Measurements from ENCODE around the gene FHAD1.

FHAD1 gene

DNA sequence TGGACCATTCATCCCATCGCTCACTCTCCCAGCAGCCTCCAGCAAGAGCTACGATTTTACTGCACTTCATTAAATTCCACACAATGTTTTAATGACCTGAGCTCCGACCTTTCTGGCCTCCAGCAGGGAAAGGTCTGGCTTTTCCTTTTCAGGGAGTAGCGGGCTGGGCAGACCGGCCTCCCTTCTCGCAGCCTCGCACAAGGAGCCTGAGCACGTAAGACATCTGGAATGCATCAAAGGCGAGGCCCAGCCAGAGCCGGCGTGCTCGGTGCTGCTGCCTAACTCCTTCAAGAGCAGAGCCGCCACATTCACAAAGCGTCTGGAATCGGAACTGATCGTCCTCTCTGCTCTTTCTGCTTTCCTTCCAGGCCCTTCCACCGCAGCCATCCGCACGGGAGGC is 32.5 kb upstream of the FHAD1 start:
- TF ChIP-seq ISL1 (CRISPR knock-in tag; IDR thresholded peaks at IDR 0.05) (no peak), PPARA (CRISPR knock-in tag; IDR thresholded peaks at IDR 0.05; ENCODE audit: borderline replicate concordance) (no peak), TOX (CRISPR knock-in tag; IDR thresholded peaks at IDR 0.05; ENCODE audit: borderline replicate concordance) (no peak), OSR1 (CRISPR knock-in tag; IDR thresholded peaks at IDR 0.05) (no peak)
- ATAC-seq: peak; percentile 25; the same call in 1 of the 3 replicates

DNA sequence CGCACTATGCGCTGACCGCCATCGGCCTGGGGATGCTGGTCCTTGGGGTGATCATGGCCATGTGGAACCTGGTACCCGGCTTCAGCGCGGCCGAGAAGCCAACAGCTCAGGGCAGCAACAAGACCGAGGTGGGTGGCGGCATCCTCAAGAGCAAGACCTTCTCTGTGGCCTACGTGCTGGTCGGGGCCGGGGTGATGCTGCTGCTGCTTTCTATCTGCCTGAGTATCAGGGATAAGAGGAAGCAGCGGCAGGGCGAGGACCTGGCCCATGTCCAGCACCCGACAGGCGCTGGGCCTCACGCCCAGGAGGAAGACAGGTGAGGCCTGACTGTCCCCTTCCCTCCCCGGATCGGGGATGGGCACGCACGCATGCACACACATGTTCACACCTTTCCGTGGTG is 31.9 kb upstream of the FHAD1 start:
- TF ChIP-seq, protein P1, sequence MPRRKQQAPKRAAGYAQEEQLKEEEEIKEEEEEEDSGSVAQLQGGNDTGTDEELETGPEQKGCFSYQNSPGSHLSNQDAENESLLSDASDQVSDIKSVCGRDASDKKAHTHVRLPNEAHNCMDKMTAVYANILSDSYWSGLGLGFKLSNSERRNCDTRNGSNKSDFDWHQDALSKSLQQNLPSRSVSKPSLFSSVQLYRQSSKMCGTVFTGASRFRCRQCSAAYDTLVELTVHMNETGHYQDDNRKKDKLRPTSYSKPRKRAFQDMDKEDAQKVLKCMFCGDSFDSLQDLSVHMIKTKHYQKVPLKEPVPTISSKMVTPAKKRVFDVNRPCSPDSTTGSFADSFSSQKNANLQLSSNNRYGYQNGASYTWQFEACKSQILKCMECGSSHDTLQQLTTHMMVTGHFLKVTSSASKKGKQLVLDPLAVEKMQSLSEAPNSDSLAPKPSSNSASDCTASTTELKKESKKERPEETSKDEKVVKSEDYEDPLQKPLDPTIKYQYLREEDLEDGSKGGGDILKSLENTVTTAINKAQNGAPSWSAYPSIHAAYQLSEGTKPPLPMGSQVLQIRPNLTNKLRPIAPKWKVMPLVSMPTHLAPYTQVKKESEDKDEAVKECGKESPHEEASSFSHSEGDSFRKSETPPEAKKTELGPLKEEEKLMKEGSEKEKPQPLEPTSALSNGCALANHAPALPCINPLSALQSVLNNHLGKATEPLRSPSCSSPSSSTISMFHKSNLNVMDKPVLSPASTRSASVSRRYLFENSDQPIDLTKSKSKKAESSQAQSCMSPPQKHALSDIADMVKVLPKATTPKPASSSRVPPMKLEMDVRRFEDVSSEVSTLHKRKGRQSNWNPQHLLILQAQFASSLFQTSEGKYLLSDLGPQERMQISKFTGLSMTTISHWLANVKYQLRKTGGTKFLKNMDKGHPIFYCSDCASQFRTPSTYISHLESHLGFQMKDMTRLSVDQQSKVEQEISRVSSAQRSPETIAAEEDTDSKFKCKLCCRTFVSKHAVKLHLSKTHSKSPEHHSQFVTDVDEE (CRISPR knock-in tag; IDR thresholded peaks at IDR 0.05): no peak
- no peak for TF ChIP-seq GLIS3 (CRISPR knock-in tag; IDR thresholded peaks at IDR 0.05)
- no peak for TF ChIP-seq ARNTL (CRISPR knock-in tag; IDR thresholded peaks at IDR 0.05; ENCODE audit: borderline replicate concordance, low read depth)
- TF ChIP-seq, protein P2, sequence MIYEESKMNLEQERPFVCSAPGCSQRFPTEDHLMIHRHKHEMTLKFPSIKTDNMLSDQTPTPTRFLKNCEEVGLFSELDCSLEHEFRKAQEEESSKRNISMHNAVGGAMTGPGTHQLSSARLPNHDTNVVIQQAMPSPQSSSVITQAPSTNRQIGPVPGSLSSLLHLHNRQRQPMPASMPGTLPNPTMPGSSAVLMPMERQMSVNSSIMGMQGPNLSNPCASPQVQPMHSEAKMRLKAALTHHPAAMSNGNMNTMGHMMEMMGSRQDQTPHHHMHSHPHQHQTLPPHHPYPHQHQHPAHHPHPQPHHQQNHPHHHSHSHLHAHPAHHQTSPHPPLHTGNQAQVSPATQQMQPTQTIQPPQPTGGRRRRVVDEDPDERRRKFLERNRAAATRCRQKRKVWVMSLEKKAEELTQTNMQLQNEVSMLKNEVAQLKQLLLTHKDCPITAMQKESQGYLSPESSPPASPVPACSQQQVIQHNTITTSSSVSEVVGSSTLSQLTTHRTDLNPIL (CRISPR knock-in tag; IDR thresholded peaks at IDR 0.05; ENCODE audit: low read depth): no peak
- no peak for TF ChIP-seq SNAI2 (CRISPR knock-in tag; IDR thresholded peaks at IDR 0.05)
- TF ChIP-seq ZFP30 (CRISPR knock-in tag; IDR thresholded peaks at IDR 0.05): no peak
- TF ChIP-seq, protein P3, sequence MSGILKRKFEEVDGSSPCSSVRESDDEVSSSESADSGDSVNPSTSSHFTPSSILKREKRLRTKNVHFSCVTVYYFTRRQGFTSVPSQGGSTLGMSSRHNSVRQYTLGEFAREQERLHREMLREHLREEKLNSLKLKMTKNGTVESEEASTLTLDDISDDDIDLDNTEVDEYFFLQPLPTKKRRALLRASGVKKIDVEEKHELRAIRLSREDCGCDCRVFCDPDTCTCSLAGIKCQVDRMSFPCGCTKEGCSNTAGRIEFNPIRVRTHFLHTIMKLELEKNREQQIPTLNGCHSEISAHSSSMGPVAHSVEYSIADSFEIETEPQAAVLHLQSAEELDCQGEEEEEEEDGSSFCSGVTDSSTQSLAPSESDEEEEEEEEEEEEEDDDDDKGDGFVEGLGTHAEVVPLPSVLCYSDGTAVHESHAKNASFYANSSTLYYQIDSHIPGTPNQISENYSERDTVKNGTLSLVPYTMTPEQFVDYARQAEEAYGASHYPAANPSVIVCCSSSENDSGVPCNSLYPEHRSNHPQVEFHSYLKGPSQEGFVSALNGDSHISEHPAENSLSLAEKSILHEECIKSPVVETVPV (CRISPR knock-in tag; IDR thresholded peaks at IDR 0.05): no peak
- TF ChIP-seq PPARA (CRISPR knock-in tag; IDR thresholded peaks at IDR 0.05; ENCODE audit: borderline replicate concordance): no peak
- ATAC-seq: no peak

DNA sequence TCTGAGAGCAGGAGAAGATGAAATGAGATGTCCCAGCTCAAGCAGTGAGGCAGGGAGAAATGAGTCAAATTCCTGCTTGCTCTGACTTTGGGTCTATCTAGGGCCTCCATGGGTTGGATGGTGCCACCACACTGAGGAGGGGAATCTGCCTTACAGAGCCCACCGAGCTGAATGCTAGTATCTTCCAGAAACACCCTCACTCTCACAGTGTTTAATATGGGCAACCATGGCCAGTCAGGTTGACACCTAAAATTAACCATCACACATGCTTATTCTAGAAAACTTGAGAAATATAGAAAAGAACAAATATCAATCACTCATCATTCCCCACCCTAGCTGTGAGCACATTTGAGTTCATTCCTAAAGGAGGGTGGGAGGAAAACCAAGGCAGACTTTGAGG is 29.4 kb upstream of the FHAD1 start:
- no peak for ATAC-seq
- TF ChIP-seq, protein P4, sequence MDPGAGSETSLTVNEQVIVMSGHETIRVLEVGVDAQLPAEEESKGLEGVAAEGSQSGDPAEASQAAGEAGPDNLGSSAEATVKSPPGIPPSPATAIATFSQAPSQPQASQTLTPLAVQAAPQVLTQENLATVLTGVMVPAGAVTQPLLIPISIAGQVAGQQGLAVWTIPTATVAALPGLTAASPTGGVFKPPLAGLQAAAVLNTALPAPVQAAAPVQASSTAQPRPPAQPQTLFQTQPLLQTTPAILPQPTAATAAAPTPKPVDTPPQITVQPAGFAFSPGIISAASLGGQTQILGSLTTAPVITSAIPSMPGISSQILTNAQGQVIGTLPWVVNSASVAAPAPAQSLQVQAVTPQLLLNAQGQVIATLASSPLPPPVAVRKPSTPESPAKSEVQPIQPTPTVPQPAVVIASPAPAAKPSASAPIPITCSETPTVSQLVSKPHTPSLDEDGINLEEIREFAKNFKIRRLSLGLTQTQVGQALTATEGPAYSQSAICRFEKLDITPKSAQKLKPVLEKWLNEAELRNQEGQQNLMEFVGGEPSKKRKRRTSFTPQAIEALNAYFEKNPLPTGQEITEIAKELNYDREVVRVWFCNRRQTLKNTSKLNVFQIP (CRISPR knock-in tag; IDR thresholded peaks at IDR 0.05; ENCODE audit: borderline replicate concordance, low read depth): no peak
- TF ChIP-seq RARB (CRISPR knock-in tag; IDR thresholded peaks at IDR 0.05) (no peak), BACH2 (CRISPR knock-in tag; IDR thresholded peaks at IDR 0.05; ENCODE audit: borderline replicate concordance) (no peak), ESRRG (CRISPR knock-in tag; IDR thresholded peaks at IDR 0.05) (no peak), ARNTL (CRISPR knock-in tag; IDR thresholded peaks at IDR 0.05; ENCODE audit: borderline replicate concordance, low read depth) (no peak), ZC3H10 (CRISPR knock-in tag; IDR thresholded peaks at IDR 0.05) (no peak), PPARA (CRISPR knock-in tag; IDR thresholded peaks at IDR 0.05; ENCODE audit: borderline replicate concordance) (no peak), ZFP3 (CRISPR knock-in tag; IDR thresholded peaks at IDR 0.05) (no peak), ZFP30 (CRISPR knock-in tag; IDR thresholded peaks at IDR 0.05) (no peak), GLIS3 (CRISPR knock-in tag; IDR thresholded peaks at IDR 0.05) (no peak), TCF4 (CRISPR knock-in tag; IDR thresholded peaks at IDR 0.05; ENCODE audit: borderline replicate concordance) (no peak), TOX (CRISPR knock-in tag; IDR thresholded peaks at IDR 0.05; ENCODE audit: borderline replicate concordance) (no peak), CSDC2 (CRISPR knock-in tag; IDR thresholded peaks at IDR 0.05) (no peak), ZNF70 (CRISPR knock-in tag; IDR thresholded peaks at IDR 0.05) (no peak)
- TF ChIP-seq, protein P2 (CRISPR knock-in tag; IDR thresholded peaks at IDR 0.05; ENCODE audit: low read depth): no peak
- TF ChIP-seq, protein P3 (CRISPR knock-in tag; IDR thresholded peaks at IDR 0.05): no peak
- TF ChIP-seq, protein P5, sequence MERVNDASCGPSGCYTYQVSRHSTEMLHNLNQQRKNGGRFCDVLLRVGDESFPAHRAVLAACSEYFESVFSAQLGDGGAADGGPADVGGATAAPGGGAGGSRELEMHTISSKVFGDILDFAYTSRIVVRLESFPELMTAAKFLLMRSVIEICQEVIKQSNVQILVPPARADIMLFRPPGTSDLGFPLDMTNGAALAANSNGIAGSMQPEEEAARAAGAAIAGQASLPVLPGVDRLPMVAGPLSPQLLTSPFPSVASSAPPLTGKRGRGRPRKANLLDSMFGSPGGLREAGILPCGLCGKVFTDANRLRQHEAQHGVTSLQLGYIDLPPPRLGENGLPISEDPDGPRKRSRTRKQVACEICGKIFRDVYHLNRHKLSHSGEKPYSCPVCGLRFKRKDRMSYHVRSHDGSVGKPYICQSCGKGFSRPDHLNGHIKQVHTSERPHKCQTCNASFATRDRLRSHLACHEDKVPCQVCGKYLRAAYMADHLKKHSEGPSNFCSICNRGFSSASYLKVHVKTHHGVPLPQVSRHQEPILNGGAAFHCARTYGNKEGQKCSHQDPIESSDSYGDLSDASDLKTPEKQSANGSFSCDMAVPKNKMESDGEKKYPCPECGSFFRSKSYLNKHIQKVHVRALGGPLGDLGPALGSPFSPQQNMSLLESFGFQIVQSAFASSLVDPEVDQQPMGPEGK (CRISPR knock-in tag; IDR thresholded peaks at IDR 0.05; ENCODE audit: borderline replicate concordance): no peak
- TF ChIP-seq, protein P1 (CRISPR knock-in tag; IDR thresholded peaks at IDR 0.05): no peak

Measured in SK-N-SH treated with all-trans-retinoic acid at 6 μM for 48 hours (cell line).